ENCODE data around the gene PTGES3.

DNA sequence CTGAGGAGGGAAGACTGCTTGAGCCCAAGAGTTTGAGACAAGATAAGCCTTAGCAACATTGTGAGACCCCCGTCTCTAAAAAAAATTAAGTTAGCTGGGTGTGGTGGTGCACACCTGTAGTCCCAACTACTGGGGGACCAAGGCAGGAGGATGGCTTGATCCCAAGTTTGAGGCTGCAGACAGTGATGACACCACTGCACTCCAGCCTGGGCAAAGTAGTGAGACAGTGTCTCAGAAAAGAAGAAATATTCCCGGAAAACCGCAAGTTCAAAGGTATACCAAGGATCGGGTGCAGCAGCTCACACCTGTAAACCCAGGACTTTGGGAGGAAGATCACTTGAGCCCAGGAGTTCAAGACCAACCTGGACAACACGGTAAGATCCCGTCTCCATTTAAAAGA is 5.8 kb downstream of the PTGES3 start:
- TF ChIP-seq, protein P1, sequence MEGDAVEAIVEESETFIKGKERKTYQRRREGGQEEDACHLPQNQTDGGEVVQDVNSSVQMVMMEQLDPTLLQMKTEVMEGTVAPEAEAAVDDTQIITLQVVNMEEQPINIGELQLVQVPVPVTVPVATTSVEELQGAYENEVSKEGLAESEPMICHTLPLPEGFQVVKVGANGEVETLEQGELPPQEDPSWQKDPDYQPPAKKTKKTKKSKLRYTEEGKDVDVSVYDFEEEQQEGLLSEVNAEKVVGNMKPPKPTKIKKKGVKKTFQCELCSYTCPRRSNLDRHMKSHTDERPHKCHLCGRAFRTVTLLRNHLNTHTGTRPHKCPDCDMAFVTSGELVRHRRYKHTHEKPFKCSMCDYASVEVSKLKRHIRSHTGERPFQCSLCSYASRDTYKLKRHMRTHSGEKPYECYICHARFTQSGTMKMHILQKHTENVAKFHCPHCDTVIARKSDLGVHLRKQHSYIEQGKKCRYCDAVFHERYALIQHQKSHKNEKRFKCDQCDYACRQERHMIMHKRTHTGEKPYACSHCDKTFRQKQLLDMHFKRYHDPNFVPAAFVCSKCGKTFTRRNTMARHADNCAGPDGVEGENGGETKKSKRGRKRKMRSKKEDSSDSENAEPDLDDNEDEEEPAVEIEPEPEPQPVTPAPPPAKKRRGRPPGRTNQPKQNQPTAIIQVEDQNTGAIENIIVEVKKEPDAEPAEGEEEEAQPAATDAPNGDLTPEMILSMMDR (IDR thresholded peaks at IDR 0.05; ENCODE audit: control extremely low read depth in 1 of 3, insufficient read depth in 1 of 3, low read depth in 1 of 3, low read length in 3 of 3) = no peak
- no peak for TF ChIP-seq ZNF274 (IDR thresholded peaks at IDR 0.05; ENCODE audit: borderline replicate concordance, extremely low read depth, low read length)
